Activated T-helper 17 cell treated with anti-CD3 and anti-CD28 coated beads, Interleukin-2, amount 50 U/mL, for 72 hours (primary cell): ENCODE data around the gene ZNF296. TPM values are rescaled to one million over a fixed set of nuclear protein-coding genes. Genes with fewer than 3 reads are reported as not detected.
A peak's percentile ranks its signal among the peaks of the same experiment; 100 is the strongest.

Experiments
- ATAC-seq: fragments of 150-1000 bp; cut with Tn5 transposase; replicated peaks from 2 replicates; pipeline ENCODE4 v1.10.0; 2021; ENCODE audit warnings: mild to moderate bottlenecking, moderate library complexity
- H3K27ac Mint-ChIP-seq: one replicate; pipeline ENCODE4 v1.8.0; 2022; ENCODE audit warnings: mixed read lengths
- H3K27me3 Mint-ChIP-seq: one replicate; pipeline ENCODE4 v1.8.0; 2022; ENCODE audit warnings: mixed read lengths
- H3K36me3 Mint-ChIP-seq: one replicate; pipeline ENCODE4 v1.8.0; 2022; ENCODE audit warnings: low read depth, mild to moderate bottlenecking, mixed read lengths
- H3K4me1 Mint-ChIP-seq: one replicate; pipeline ENCODE4 v1.8.0; 2022; ENCODE audit warnings: mixed read lengths
- H3K4me3 Mint-ChIP-seq: one replicate; pipeline ENCODE4 v1.8.0; 2022; ENCODE audit warnings: mild to moderate bottlenecking, mixed read lengths
- H3K9me3 Mint-ChIP-seq: one replicate; pipeline ENCODE4 v1.8.0; 2022; ENCODE audit warnings: mixed read lengths
- total RNA-seq, 2 donors: library from RNA; stranded (reverse); gene quantifications; one replicate each; pipeline ENCODE4 v1.2.3, GENCODE V29; 2022

Gene ZNF296
- total RNA-seq, 2 donors from 2014 or later, result 6.7 to 11.6 TPM

- Mint-ChIP-seq H3K4me3 (no peak overlapping the region), H3K4me1 (no peaks in the 10 kb centered on the region), H3K27me3 (no peaks in the 10 kb centered on the region), H3K27ac (no peak overlapping the region), H3K9me3 (no peaks in the 10 kb centered on the region), H3K36me3 (peaks cover 88% of the 10 kb centered on the region)
- no peak for ATAC-seq
These were observed 9.2 kb downstream of the ZNF296 start for GRCh38 chr19:45066921-45067661.

- Mint-ChIP-seq H3K36me3 (peaks cover 94% of the 10 kb centered on the region), H3K27me3 (no peaks in the 10 kb centered on the region), H3K4me3 (no peak overlapping the region), H3K9me3 (no peaks in the 10 kb centered on the region), H3K27ac (no peak overlapping the region), H3K4me1 (peaks cover 5% of the 10 kb centered on the region)
- ATAC-seq, result no peak
These were observed 12.2 kb downstream of the ZNF296 start for GRCh38 chr19:45063851-45064801.

GRCh38 chr19:45061965-45062364 lies 14.3 kb downstream of the ZNF296 start:
- peaks cover 96% of the 10 kb centered on the region for H3K36me3 Mint-ChIP-seq
- no peaks in the 10 kb centered on the region for H3K27me3 Mint-ChIP-seq
- peaks cover 5% of the 10 kb centered on the region for H3K4me1 Mint-ChIP-seq
- no peak for ATAC-seq
- H3K27ac Mint-ChIP-seq, result no peak overlapping the region
- H3K9me3 Mint-ChIP-seq, result no peaks in the 10 kb centered on the region
- H3K4me3 Mint-ChIP-seq, result no peak overlapping the region

DNA sequence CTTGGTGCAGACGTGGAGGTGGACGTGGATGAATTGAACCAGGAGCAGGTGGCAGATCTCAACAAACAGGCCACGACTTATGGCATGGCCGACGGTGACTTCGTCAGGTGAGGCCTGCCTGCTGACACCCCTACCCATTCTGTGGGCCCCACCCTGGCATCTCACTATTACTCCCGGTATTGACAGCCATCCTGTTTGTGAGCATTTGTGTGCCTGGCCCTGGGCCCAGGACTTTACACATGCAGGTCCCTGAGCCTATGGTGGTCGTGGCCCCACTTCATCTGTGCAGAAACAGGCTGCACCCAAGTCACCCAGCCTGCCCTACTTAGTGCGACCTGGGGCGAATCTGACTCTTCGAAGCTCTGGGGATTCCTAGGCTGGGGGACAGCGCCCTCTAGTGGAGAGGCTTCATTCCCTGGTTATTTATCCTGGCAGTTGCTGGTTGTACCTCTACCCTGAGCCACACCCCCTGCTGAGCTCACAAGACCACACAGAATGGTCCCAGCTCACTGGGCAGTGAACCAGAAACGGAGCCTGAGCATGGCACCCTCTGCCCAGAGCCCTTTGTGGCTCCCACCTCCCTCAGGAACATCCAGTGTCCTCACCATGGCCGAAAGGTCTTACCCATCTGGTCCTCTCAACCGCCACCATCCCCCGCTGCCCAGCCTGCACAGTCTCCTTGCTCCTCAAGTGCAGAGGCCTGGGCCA lies 16.9 kb downstream of the ZNF296 start:
- Mint-ChIP-seq H3K4me3 (no peak overlapping the region), H3K27me3 (no peaks in the 10 kb centered on the region), H3K36me3 (peaks cover 96% of the 10 kb centered on the region), H3K27ac (peak overlapping the region; percentile 78), H3K9me3 (no peaks in the 10 kb centered on the region), H3K4me1 (peaks cover 5% of the 10 kb centered on the region)
- peak; percentile 91 for ATAC-seq

DNA sequence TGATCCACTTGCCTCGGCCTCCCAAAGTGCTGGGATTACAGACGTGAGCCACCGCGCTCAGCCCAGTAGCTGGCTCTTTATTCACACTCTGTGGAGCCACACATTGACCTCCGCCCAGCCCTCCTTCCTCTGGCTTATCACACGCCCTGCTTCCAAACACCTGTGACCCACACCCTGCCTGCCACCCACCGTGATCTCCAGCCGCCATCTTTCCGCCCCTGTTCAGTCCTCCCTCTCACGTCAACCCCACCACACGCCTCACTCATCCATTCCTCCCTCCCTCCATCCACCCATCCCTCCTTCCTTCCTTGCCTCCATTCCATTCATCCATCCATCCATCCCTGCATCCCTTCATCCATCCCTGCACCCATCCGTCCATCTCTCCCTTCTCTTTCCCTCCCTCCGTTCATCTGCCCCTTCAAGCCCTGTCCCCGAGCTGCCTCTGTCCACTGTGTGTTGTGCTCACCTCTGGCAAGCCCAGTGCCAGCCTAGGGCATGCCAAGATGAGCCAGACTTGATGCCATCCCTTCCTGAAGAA lies 17.6 kb downstream of the ZNF296 start:
- H3K9me3 Mint-ChIP-seq, result no peaks in the 10 kb centered on the region
- ATAC-seq, result no peak
- no peak overlapping the region for H3K27ac Mint-ChIP-seq
- peaks cover 5% of the 10 kb centered on the region for H3K4me1 Mint-ChIP-seq
- H3K4me3 Mint-ChIP-seq, result no peak overlapping the region
- peaks cover 99% of the 10 kb centered on the region for H3K36me3 Mint-ChIP-seq
- H3K27me3 Mint-ChIP-seq, result no peaks in the 10 kb centered on the region

DNA sequence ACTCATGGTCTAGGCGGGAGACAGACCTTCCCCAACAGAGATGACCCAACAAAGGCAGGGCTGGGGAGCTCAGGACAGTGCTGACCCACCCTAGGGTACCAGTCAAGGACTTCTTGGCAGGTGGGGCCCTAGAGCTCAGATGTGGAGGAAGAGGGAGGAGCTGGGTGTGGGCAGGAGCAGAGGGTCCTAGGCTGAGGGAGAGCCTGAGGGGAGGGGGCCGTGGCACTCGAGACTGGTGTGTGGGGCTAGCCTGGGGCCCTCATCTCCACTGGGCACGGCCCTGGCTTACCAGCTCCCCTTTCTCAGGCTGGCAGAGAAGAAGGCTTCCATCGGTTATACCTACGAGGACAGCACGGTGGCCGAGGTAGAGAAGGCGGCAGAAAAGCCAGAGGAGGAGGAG lies 18.8 kb downstream of the ZNF296 start:
- Mint-ChIP-seq H3K4me3 (no peak overlapping the region), H3K27ac (no peak overlapping the region), H3K36me3 (peaks cover 99% of the 10 kb centered on the region), H3K4me1 (peaks cover 5% of the 10 kb centered on the region), H3K9me3 (no peaks in the 10 kb centered on the region), H3K27me3 (no peaks in the 10 kb centered on the region)
- no peak for ATAC-seq

DNA sequence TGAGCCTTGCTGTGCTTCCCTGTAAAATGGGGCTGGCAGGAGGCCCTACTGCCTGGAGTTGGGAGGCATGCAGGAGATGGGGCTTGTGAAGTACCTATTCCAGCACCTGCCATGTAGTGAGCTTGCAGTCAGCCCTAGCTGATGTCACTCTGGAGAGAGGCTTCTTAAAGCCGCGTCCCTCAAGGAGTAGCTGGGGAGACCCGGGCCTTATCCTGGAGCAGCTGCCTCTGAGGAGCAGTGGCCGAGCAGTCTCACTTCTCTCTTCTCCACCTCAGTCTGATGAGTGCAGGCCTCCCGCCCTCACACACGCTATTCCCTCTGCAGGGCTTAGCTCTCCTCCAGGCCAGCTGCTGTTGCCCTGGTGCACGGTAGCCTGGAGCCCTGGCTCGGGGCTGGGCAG lies 19.4 kb downstream of the ZNF296 start:
- Mint-ChIP-seq H3K27ac (no peak overlapping the region), H3K9me3 (no peaks in the 10 kb centered on the region), H3K4me3 (no peak overlapping the region), H3K36me3 (peaks cover 99% of the 10 kb centered on the region), H3K4me1 (peaks cover 5% of the 10 kb centered on the region), H3K27me3 (no peaks in the 10 kb centered on the region)
- ATAC-seq, result no peak

DNA sequence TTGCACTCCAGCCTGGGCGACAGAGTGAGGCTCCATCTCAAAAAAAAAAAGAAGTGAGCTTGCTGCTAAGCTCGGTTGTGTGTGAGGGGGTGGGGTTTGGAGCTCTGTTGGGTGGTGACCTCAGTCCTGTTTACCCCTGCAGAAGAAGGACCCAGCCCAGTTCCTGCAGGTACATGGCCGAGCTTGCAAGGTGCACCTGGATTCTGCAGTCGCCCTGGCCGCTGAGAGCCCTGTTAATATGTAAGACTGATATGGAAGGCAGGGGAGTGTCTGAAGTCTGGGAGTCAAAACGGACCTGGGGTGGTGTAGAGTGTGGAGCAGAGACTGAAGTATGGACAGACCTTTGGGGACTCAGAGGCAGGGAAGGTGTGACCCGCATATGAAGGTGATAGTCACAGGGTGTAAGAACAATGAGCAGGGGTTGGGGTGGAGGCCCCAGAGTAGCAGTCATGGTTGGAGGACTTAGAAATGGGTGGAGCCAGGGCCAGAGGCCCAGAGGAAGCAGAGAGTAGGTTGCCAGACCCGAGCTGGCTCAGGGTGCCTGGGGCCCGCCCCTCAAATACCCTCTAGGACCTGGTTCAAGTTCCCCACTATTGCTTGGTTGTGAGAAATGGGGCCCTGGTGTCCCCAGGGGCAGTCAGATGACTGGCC lies 24.2 kb downstream of the ZNF296 start:
- H3K4me1 Mint-ChIP-seq, result peaks cover 18% of the 10 kb centered on the region
- no peak for ATAC-seq
- no peaks in the 10 kb centered on the region for H3K9me3 Mint-ChIP-seq
- no peak overlapping the region for H3K27ac Mint-ChIP-seq
- no peak overlapping the region for H3K4me3 Mint-ChIP-seq
- peaks cover 81% of the 10 kb centered on the region for H3K36me3 Mint-ChIP-seq
- H3K27me3 Mint-ChIP-seq, result no peaks in the 10 kb centered on the region

DNA sequence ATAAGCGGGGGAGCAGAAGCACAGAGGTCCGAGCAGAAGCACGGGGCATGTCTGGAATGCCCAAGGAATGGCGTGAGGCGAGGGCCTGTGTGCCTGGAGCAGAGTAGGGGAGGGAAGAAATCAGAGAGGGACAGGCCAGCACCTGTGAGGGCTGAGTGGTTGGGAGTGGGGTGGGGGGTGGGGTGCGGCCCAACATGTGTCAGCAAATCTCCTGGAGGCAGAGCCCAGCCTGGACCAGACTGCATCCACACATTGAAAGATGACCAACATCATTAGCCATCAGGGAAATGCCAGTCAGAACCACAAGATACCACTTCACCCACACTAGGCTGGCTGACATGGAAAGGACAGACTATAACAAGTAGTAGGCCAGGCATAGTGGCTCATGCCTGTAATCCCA lies 26.2 kb downstream of the ZNF296 start:
- H3K4me1 Mint-ChIP-seq, result peaks cover 30% of the 10 kb centered on the region
- H3K27ac Mint-ChIP-seq, result peak overlapping the region; percentile 51
- ATAC-seq, result no peak
- no peaks in the 10 kb centered on the region for H3K27me3 Mint-ChIP-seq
- H3K36me3 Mint-ChIP-seq, result peaks cover 82% of the 10 kb centered on the region
- no peaks in the 10 kb centered on the region for H3K9me3 Mint-ChIP-seq
- no peak overlapping the region for H3K4me3 Mint-ChIP-seq

DNA sequence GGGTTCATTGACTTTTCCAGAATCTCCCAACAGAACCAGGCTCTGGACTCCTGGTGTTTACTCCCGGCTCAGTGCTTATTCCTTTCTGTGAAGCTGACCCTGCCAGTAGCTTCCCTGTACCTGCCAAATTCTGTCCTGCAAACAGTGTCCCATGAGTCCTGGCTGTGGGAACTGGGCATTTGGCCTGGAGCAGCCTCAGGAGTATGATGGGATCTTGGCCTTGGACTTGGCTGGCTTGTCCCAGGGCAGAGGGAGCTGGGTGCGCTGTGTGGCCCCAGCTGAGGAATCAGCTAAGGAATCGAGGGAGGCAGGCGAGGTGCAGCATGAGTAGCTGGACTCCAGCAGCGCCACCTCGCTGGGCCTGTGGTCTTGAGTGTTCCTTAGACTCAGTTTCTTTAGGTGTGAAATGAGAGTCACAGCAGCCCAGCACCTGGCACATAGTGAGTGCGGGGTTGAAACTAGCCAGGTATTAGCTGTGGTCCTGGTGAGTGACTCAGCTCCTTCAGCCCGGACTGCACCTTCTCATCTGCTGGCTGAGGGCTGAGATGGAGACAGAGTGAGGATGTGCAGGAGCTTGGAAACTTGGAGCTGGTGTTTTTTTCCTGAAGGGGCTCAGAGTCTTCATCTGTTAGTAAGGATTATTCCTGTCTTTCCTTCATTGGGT lies 27.1 kb downstream of the ZNF296 start:
- Mint-ChIP-seq H3K9me3 (no peaks in the 10 kb centered on the region), H3K27ac (peak overlapping the region; percentile 51), H3K4me1 (peaks cover 30% of the 10 kb centered on the region), H3K27me3 (no peaks in the 10 kb centered on the region), H3K36me3 (peaks cover 82% of the 10 kb centered on the region), H3K4me3 (no peak overlapping the region)
- peak; percentile 35 for ATAC-seq

DNA sequence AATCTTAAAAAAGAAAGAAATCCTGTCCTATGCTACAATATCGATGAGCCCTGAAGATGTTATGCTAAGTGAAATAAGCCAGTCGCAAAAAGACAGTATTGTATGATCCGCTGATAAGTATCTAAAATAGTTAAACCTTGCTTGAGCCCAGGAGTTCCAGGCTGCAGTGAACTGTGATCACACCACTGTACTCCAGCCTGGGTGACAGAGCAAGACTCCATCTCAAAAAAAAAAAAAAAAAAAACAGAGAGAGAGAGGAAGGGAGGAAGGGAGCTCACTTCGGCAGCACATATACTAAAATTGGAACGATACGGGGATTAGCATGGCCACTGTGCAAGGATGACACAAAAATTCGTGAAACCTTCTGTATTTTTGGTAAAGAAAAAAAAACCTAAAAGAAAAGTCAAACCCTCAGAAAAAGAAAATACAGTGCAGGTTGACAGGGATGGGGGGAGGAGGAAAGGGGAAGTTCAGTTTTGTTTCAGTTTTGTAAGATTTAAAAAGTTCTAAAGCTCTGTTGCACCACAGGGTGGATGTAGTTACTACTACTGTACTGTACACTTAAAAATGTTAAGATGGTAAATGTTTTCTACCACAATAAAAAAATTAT lies 29.0 kb downstream of the ZNF296 start:
- Mint-ChIP-seq H3K4me1 (peaks cover 30% of the 10 kb centered on the region), H3K36me3 (peaks cover 82% of the 10 kb centered on the region), H3K27ac (peak overlapping the region; percentile 68), H3K4me3 (no peak overlapping the region), H3K9me3 (no peaks in the 10 kb centered on the region), H3K27me3 (no peaks in the 10 kb centered on the region)
- no peak for ATAC-seq

DNA sequence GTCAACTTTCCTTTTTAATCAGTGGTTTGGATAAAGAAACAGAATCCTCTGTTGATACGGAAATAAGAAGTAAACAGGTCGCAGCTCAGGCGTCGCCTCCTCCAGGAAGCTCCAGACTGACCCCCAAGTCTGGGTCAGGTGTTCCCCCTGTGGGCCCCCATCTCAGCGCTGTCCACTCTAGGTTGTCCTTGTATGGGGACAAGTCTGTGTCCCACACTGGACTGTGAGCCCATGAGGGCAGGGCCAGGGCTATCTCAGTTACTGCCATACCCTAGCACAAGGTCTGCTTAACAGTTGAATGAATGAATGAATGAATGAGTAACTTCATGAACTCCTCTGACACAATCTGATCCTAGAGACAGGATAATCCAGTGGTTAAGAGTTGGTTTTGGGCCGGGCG lies 29.9 kb downstream of the ZNF296 start:
- Mint-ChIP-seq H3K9me3 (no peaks in the 10 kb centered on the region), H3K4me1 (peaks cover 39% of the 10 kb centered on the region), H3K27ac (peak overlapping the region; percentile 68), H3K36me3 (peaks cover 84% of the 10 kb centered on the region), H3K27me3 (no peaks in the 10 kb centered on the region), H3K4me3 (no peak overlapping the region)
- ATAC-seq, result no peak

- H3K9me3 Mint-ChIP-seq, result no peaks in the 10 kb centered on the region
- H3K27ac Mint-ChIP-seq, result peak overlapping the region; percentile 68
- no peak overlapping the region for H3K4me3 Mint-ChIP-seq
- no peak for ATAC-seq
- H3K4me1 Mint-ChIP-seq, result peaks cover 38% of the 10 kb centered on the region
- H3K27me3 Mint-ChIP-seq, result no peaks in the 10 kb centered on the region
- peaks cover 85% of the 10 kb centered on the region for H3K36me3 Mint-ChIP-seq
These were observed 30.5 kb downstream of the ZNF296 start for GRCh38 chr19:45045671-45046353.
